NB4 (cell line): ENCODE measurements around the gene ACP1.

Experiments
- MYC ChIP-seq: IDR thresholded peaks from 2 replicates; pipeline ENCODE4 v1.6.1; 2011; ENCODE audit warnings: low read depth, low read length
- POLR2A ChIP-seq: IDR thresholded peaks from 2 replicates; pipeline ENCODE4 v1.6.1; 2011; ENCODE audit warnings: mild to moderate bottlenecking; ENCODE audit not compliant: insufficient read length; ENCODE audit errors: extremely low read depth
- TF ChIP-seq, protein P1 (sequence below): IDR thresholded peaks from one replicate; pipeline ENCODE4 v1.5.1; 2012; ENCODE audit warnings: low read depth, low read length
- TF ChIP-seq, protein P2 (sequence below): IDR thresholded peaks from 2 replicates; pipeline ENCODE4 v1.6.1; 2011; ENCODE audit warnings: low read depth, low read length

DNA sequence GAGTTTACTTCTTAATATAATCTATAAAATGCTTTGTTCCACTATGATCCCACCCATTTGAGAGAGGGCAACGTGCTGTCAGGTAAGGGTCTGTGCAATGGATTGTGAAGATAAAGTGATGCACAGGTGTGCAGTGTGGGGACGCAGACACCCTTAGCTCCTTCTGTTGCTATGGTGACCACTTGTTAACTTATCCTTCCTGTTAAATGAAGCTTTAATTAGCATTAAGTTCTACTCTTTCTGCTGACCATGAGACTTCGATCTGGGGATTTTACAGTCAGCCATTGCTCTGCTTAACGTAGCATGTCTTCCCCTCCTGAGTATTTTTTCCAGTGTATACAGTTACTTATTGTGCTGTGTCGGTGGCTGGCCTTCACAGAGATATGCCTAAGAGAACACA, 46.2 kb downstream of the ACP1 start:
- TF ChIP-seq POLR2A: no peak
- TF ChIP-seq, protein P1, sequence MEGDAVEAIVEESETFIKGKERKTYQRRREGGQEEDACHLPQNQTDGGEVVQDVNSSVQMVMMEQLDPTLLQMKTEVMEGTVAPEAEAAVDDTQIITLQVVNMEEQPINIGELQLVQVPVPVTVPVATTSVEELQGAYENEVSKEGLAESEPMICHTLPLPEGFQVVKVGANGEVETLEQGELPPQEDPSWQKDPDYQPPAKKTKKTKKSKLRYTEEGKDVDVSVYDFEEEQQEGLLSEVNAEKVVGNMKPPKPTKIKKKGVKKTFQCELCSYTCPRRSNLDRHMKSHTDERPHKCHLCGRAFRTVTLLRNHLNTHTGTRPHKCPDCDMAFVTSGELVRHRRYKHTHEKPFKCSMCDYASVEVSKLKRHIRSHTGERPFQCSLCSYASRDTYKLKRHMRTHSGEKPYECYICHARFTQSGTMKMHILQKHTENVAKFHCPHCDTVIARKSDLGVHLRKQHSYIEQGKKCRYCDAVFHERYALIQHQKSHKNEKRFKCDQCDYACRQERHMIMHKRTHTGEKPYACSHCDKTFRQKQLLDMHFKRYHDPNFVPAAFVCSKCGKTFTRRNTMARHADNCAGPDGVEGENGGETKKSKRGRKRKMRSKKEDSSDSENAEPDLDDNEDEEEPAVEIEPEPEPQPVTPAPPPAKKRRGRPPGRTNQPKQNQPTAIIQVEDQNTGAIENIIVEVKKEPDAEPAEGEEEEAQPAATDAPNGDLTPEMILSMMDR: no peak
- TF ChIP-seq, protein P2, sequence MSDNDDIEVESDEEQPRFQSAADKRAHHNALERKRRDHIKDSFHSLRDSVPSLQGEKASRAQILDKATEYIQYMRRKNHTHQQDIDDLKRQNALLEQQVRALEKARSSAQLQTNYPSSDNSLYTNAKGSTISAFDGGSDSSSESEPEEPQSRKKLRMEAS: no peak
- TF ChIP-seq MYC: no peak
